Glomerular endothelial cell (primary cell): ENCODE measurements around the gene CIROP. TPM values are rescaled to one million over a fixed set of nuclear protein-coding genes. Genes with fewer than 3 reads are reported as not detected.

Experiments used
- DNase-seq: peaks from one replicate; pipeline ENCODE4 v3.0.0-alpha.2; 2011; ENCODE audit warnings: low read depth, low spot score; ENCODE audit errors: extremely low read depth
- total RNA-seq: library from RNA; depleted of rRNA; stranded (reverse); fragments of >200 nt; gene quantifications from 2 replicates; pipeline ENCODE4 v1.2.3, GENCODE V29; 2015

Gene CIROP
- total RNA-seq, 1 donor from 2014 or later, result not detected

- DNase-seq, result no peak
Observed at GRCh38 chr14:23054000-23054811, 50.6 kb downstream of the CIROP start.

DNA sequence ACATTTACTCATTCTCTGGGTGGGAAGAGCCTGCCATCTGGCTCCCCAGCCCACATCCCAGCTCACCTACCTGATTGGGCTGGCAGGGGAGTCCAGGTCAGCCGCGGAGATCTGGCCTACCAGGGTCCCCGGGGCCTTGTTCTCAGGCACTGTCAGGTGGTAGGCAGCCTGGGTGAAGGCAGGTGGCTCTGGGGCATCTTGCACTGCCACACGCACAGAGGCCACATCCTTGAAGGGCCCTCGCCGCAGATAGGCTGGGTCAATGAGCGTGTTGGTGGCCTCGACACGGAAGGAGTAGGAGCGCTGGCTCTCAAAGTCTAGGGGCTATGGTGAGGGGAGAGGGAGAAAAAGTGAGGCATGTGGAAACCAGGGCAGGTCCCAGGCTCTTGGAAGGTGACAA, 51.4 kb downstream of the CIROP start:
- no peak for DNase-seq

GRCh38 chr14:23052671-23053070, 52.1 kb downstream of the CIROP start:
- no peak for DNase-seq

- no peak for DNase-seq
Observed at GRCh38 chr14:23052182-23052623, 52.6 kb downstream of the CIROP start.

DNA sequence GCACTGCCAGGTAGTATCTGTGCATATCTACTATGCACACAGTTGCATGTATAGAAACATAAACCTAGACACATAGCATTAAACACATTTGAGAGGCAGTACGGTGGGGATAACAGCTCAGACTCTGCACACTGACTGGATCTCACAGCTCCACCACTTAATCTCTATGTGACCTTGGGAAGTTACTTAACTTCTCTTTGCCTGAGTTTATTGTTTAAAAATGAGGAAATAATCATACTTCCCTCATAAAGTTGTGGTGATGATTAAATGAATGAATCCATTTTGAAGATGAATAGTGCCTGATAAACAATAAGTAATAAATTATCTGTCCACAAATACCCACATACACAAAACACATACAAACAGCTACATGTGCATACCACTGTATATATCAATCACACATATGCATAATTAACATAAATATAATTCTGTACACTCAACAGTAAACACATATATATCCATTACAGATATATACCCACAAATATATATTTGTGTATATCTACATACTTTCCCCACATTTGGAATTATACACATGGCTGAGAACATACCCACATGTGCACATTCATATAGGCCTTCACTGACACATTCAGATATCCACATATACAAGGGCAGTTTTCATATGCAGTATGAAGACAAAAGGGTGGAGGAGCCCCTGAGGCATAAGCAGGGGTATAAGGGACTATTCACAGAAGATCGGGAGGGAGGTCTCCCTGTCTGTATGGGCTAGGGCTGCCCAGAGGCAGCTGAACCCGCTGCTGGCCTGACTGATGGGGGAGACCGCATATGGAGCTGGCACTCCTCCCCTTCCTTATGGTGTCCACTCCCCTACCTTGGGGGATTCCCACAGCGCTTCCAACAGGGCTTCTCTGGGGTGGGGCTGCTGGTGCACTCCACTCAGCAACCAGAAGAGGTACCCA, 53.4 kb downstream of the CIROP start:
- no peak for DNase-seq

Other genes with a start within 250 kb of the CIROP start
- gene LRP10, start 233.2 kb downstream of the CIROP start, total RNA-seq, result 187 and 195 TPM in 2 replicates
- gene REM2, start 221.8 kb downstream of the CIROP start, total RNA-seq, result not detected in 2 replicates
- 59.1 and 65.2 TPM in 2 replicates for gene RBM23, start 185.8 kb downstream of the CIROP start, total RNA-seq
- gene PRMT5, start 175.6 kb downstream of the CIROP start, total RNA-seq, result 44.9 and 56.0 TPM in 2 replicates
- 25.4 and 38.7 TPM in 2 replicates for gene HAUS4, start 147.9 kb downstream of the CIROP start, total RNA-seq
- gene AJUBA, start 122.4 kb downstream of the CIROP start, total RNA-seq, result 46.5 and 51.0 TPM in 2 replicates
- 5.6 and 6.6 TPM in 2 replicates for gene C14orf93, start 94.8 kb downstream of the CIROP start, total RNA-seq
- gene PSMB5, start 70.1 kb downstream of the CIROP start, total RNA-seq, result 244 and 335 TPM in 2 replicates
- gene PSMB11, start 62.8 kb downstream of the CIROP start, total RNA-seq, result not detected in 2 replicates
- gene CDH24, start 47.5 kb downstream of the CIROP start, total RNA-seq, result 8.9 and 11.9 TPM in 2 replicates
- 91.2 and 142 TPM in 2 replicates for gene ACIN1, start 9.9 kb downstream of the CIROP start, total RNA-seq
- 41.0 and 73.7 TPM in 2 replicates for gene C14orf119, start 9.5 kb downstream of the CIROP start, total RNA-seq
- not detected in 2 replicates for gene CEBPE, start 14.3 kb upstream of the CIROP start, total RNA-seq
- 0.29 TPM in 1 of 2 replicates, not detected in the other for gene SLC7A8, start 78.7 kb upstream of the CIROP start, total RNA-seq
- not detected in 2 replicates for gene RNF212B, start 132.9 kb upstream of the CIROP start, total RNA-seq
- 13.8 and 14.6 TPM in 2 replicates for gene HOMEZ, start 181.1 kb upstream of the CIROP start, total RNA-seq
- gene PPP1R3E, start 197.9 kb upstream of the CIROP start, total RNA-seq, result 1.3 and 4.7 TPM in 2 replicates
- gene BCL2L2, start 201.8 kb upstream of the CIROP start, total RNA-seq, result 12.6 and 23.5 TPM in 2 replicates
- 60.7 and 79.2 TPM in 2 replicates for gene PABPN1, start 216.5 kb upstream of the CIROP start, total RNA-seq
- gene SLC22A17, start 247.9 kb upstream of the CIROP start, total RNA-seq, result 1.2 and 7.3 TPM in 2 replicates